Measurements from ENCODE around the gene TLE3.

DNA sequence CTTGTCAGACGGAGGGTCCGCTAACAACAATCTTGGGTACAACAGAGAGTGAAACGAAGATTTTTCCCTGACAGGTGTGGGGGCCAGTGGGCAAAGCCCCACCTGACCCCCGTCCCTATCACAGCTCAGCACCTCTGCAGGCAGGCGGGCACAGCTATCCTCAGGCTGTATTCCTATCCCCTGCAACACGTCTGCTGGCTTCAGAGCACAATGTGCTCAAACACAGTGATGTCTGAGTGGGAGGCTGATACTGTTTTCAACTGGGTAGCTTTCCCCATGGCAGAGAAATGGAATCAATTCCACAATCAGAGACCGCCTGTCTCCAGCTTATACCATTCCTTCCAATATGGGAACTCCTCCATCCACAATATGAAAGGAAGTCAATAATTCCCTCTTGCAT is 28.0 kb downstream of the TLE3 start:
- TF ChIP-seq POLR2A (IDR thresholded peaks at IDR 0.05) = no peak
- TF ChIP-seq, protein P1, sequence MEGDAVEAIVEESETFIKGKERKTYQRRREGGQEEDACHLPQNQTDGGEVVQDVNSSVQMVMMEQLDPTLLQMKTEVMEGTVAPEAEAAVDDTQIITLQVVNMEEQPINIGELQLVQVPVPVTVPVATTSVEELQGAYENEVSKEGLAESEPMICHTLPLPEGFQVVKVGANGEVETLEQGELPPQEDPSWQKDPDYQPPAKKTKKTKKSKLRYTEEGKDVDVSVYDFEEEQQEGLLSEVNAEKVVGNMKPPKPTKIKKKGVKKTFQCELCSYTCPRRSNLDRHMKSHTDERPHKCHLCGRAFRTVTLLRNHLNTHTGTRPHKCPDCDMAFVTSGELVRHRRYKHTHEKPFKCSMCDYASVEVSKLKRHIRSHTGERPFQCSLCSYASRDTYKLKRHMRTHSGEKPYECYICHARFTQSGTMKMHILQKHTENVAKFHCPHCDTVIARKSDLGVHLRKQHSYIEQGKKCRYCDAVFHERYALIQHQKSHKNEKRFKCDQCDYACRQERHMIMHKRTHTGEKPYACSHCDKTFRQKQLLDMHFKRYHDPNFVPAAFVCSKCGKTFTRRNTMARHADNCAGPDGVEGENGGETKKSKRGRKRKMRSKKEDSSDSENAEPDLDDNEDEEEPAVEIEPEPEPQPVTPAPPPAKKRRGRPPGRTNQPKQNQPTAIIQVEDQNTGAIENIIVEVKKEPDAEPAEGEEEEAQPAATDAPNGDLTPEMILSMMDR (IDR thresholded peaks at IDR 0.05) = no peak
